Measurements from ENCODE around the gene RGL1. TPM values are rescaled to one million over a fixed set of nuclear protein-coding genes. Genes with fewer than 3 reads are reported as not detected.
A peak's percentile ranks its signal among the peaks of the same experiment; 100 is the strongest.

The RGL1 gene
- total RNA-seq, 1 experiment from 2014 or later, result 74.0 TPM

- no peak for DNase-seq (ENCODE audit: low spot score)
- Histone ChIP-seq H3K27ac (ENCODE audit: low read depth, low read length, poor library complexity, severe bottlenecking) (peak overlapping the region; percentile 39), H3K36me3 (ENCODE audit: insufficient read depth, low read length, poor library complexity, severe bottlenecking) (peaks cover 14% of the 10 kb centered on the region), H3K9me3 (ENCODE audit: low read depth, low read length, poor library complexity, severe bottlenecking) (no peaks in the 10 kb centered on the region), H3K27me3 (replicated peaks; ENCODE audit: insufficient read depth, low read depth, low read length, poor library complexity) (no peaks in the 10 kb centered on the region), H3K4me1 (ENCODE audit: insufficient read depth, low read length, poor library complexity, severe bottlenecking) (peaks cover 22% of the 10 kb centered on the region), H3K4me3 (ENCODE audit: low read depth, low read length, poor library complexity, severe bottlenecking) (no peak overlapping the region)
- TF ChIP-seq CTCF (conservative IDR thresholded peaks at IDR 0.05; ENCODE audit: low read depth, low read length), result no peak
- no peak for TF ChIP-seq EZH2 (IDR thresholded peaks at IDR 0.05; ENCODE audit: borderline replicate concordance, low read depth, low read length, poor library complexity, severe bottlenecking)
- intact Hi-C loops (cut with micrococcal nuclease; ENCODE audit: unreplicated experiment), result no loop called here
- ChIA-PET CTCF (no interaction called here), POLR2A (ENCODE audit: low non-redundant PET) (no interaction called here)
- no TSS peak for BruUV-seq (replicated peaks)
Observed at GRCh38 chr1:183859119-183859518, 54.2 kb downstream of the RGL1 start.

GRCh38 chr1:183859831-183860230, 54.9 kb downstream of the RGL1 start:
- Histone ChIP-seq H3K36me3 (ENCODE audit: insufficient read depth, low read length, poor library complexity, severe bottlenecking) (peaks cover 14% of the 10 kb centered on the region), H3K4me3 (ENCODE audit: low read depth, low read length, poor library complexity, severe bottlenecking) (no peak overlapping the region), H3K9me3 (ENCODE audit: low read depth, low read length, poor library complexity, severe bottlenecking) (no peaks in the 10 kb centered on the region), H3K27ac (ENCODE audit: low read depth, low read length, poor library complexity, severe bottlenecking) (no peak overlapping the region), H3K27me3 (replicated peaks; ENCODE audit: insufficient read depth, low read depth, low read length, poor library complexity) (no peaks in the 10 kb centered on the region), H3K4me1 (ENCODE audit: insufficient read depth, low read length, poor library complexity, severe bottlenecking) (peaks cover 28% of the 10 kb centered on the region)
- POLR2A ChIA-PET (ENCODE audit: low non-redundant PET), result no interaction called here
- CTCF ChIA-PET, result no interaction called here
- BruUV-seq (replicated peaks), result no TSS peak
- intact Hi-C loops (cut with micrococcal nuclease; ENCODE audit: unreplicated experiment), result no loop called here
- TF ChIP-seq CTCF (conservative IDR thresholded peaks at IDR 0.05; ENCODE audit: low read depth, low read length) (no peak), EZH2 (IDR thresholded peaks at IDR 0.05; ENCODE audit: borderline replicate concordance, low read depth, low read length, poor library complexity, severe bottlenecking) (no peak)
- DNase-seq (ENCODE audit: low spot score), result no peak

- no TSS peak for BruUV-seq (replicated peaks)
- CTCF ChIA-PET, result no interaction called here
- Histone ChIP-seq H3K4me3 (ENCODE audit: low read depth, low read length, poor library complexity, severe bottlenecking) (no peak overlapping the region), H3K36me3 (ENCODE audit: insufficient read depth, low read length, poor library complexity, severe bottlenecking) (peaks cover 18% of the 10 kb centered on the region), H3K27ac (ENCODE audit: low read depth, low read length, poor library complexity, severe bottlenecking) (no peak overlapping the region), H3K27me3 (replicated peaks; ENCODE audit: insufficient read depth, low read depth, low read length, poor library complexity) (no peaks in the 10 kb centered on the region), H3K4me1 (ENCODE audit: insufficient read depth, low read length, poor library complexity, severe bottlenecking) (peaks cover 23% of the 10 kb centered on the region), H3K9me3 (ENCODE audit: low read depth, low read length, poor library complexity, severe bottlenecking) (no peaks in the 10 kb centered on the region)
- no peak for TF ChIP-seq EZH2 (IDR thresholded peaks at IDR 0.05; ENCODE audit: borderline replicate concordance, low read depth, low read length, poor library complexity, severe bottlenecking)
- POLR2A ChIA-PET (ENCODE audit: low non-redundant PET), result no interaction called here
- intact Hi-C loops (cut with micrococcal nuclease; ENCODE audit: unreplicated experiment), result no loop called here
- DNase-seq (ENCODE audit: low spot score), result no peak
Observed at GRCh38 chr1:183862967-183863366, 58.0 kb downstream of the RGL1 start.

GRCh38 chr1:183863852-183864251, 58.9 kb downstream of the RGL1 start:
- BruUV-seq (replicated peaks), result no TSS peak
- H3K9me3 ChIP-seq (ENCODE audit: low read depth, low read length, poor library complexity, severe bottlenecking), result no peaks in the 10 kb centered on the region
- no peak overlapping the region for H3K27ac ChIP-seq (ENCODE audit: low read depth, low read length, poor library complexity, severe bottlenecking)
- no peaks in the 10 kb centered on the region for H3K27me3 ChIP-seq (replicated peaks; ENCODE audit: insufficient read depth, low read depth, low read length, poor library complexity)
- H3K4me1 ChIP-seq (ENCODE audit: insufficient read depth, low read length, poor library complexity, severe bottlenecking), result peaks cover 24% of the 10 kb centered on the region
- ChIA-PET CTCF (no interaction called here), POLR2A (ENCODE audit: low non-redundant PET) (no interaction called here)
- TF ChIP-seq EZH2 (IDR thresholded peaks at IDR 0.05; ENCODE audit: borderline replicate concordance, low read depth, low read length, poor library complexity, severe bottlenecking), result no peak
- TF ChIP-seq CTCF (conservative IDR thresholded peaks at IDR 0.05; ENCODE audit: low read depth, low read length), result no peak
- no peak for DNase-seq (ENCODE audit: low spot score)
- peaks cover 18% of the 10 kb centered on the region for H3K36me3 ChIP-seq (ENCODE audit: insufficient read depth, low read length, poor library complexity, severe bottlenecking)
- H3K4me3 ChIP-seq (ENCODE audit: low read depth, low read length, poor library complexity, severe bottlenecking), result no peak overlapping the region
- intact Hi-C loops (cut with micrococcal nuclease; ENCODE audit: unreplicated experiment), result no loop called here

All from A673 (cell line).